ENCODE measurements around the gene SORL1. TPM values are rescaled to one million over a fixed set of nuclear protein-coding genes. Genes with fewer than 3 reads are reported as not detected.

Gene SORL1
- total and polyA plus RNA-seq, 7 donors: 3.2 to 19.8 (median 12.2) TPM

DNA sequence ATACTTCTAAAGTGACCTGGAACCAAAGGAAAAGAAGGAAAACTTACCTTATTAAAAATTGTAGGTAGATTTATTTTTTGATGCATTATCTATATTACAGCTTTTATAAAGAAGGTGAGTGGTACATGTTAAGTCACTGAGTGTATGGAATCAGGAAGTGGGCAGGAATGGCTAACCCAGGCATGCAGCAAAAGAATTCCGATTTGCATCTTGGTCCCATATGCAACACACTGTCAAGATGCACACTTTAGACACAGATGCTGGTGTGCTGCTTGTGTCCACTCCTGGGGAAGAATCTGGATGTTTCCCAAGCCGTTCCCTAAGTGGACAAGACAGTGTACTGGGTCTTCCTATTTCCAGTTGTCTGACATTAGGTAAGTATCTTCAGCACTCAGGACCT is 100.5 kb downstream of the SORL1 start:
- H3K27ac ChIP-seq: no peak overlapping the region
- H3K4me3 ChIP-seq: no peak overlapping the region
- TF ChIP-seq POLR2AphosphoS5 (IDR thresholded peaks at IDR 0.05) (no peak), POLR2A (IDR thresholded peaks at IDR 0.05) (no peak), CTCF (IDR thresholded peaks at IDR 0.05) (no peak), EP300 (IDR thresholded peaks at IDR 0.05) (no peak)
- peaks cover 0 to 13% (median 0%) of the 10 kb centered on the region in 4 donors for H3K36me3 ChIP-seq
- DNase-seq: no peak
- intact Hi-C loops (cut with DNase I): no loop called here
- no peaks in the 10 kb centered on the region for H3K9me3 ChIP-seq
- 74 to 93% methylated on average over 2 of the region's 2 CpGs for WGBS, 2 donors
- H3K4me1 ChIP-seq: peaks cover 0 to 13% (median 4%) of the 10 kb centered on the region in 4 donors
- no peaks in the 10 kb centered on the region for H3K27me3 ChIP-seq

GRCh38 chr11:121553389-121553788 is 101.3 kb downstream of the SORL1 start:
- Histone ChIP-seq H3K4me1 (peaks cover 0 to 13% (median 4%) of the 10 kb centered on the region in 4 donors), H3K4me3 (no peak overlapping the region), H3K27ac (no peak overlapping the region), H3K27me3 (no peaks in the 10 kb centered on the region), H3K9me3 (no peaks in the 10 kb centered on the region), H3K36me3 (peaks cover 0 to 19% (median 0%) of the 10 kb centered on the region in 4 donors)
- intact Hi-C loops (cut with DNase I): no loop called here
- WGBS, 2 donors: 79 to 85% methylated on average over 3 of the region's 3 CpGs
- no peak for TF ChIP-seq CTCF (IDR thresholded peaks at IDR 0.05)
- no peak for TF ChIP-seq POLR2AphosphoS5 (IDR thresholded peaks at IDR 0.05)
- TF ChIP-seq EP300 (IDR thresholded peaks at IDR 0.05): no peak
- TF ChIP-seq POLR2A (IDR thresholded peaks at IDR 0.05): no peak
- DNase-seq: no peak

DNA sequence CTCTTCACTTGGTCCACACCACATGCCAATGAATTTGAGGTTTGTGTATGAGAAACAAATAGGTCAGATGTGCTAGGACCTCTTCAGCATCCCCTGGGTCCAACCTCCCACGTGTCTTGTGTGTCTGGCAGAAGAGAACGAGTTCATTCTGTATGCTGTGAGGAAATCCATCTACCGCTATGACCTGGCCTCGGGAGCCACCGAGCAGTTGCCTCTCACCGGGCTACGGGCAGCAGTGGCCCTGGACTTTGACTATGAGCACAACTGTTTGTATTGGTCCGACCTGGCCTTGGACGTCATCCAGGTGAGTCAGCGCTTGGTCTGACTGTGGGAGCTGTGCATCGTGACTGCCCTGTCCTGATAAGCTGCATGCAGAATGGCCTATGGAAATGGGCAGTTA is 101.7 kb downstream of the SORL1 start:
- Histone ChIP-seq H3K27me3 (no peaks in the 10 kb centered on the region), H3K4me1 (peaks cover 0 to 13% (median 4%) of the 10 kb centered on the region in 4 donors), H3K36me3 (peaks cover 0 to 23% (median 2%) of the 10 kb centered on the region in 4 donors), H3K9me3 (no peaks in the 10 kb centered on the region), H3K27ac (no peak overlapping the region), H3K4me3 (no peak overlapping the region)
- intact Hi-C loops (cut with DNase I): no loop called here
- 34 to 76% methylated on average over 11 of the region's 11 CpGs for WGBS, 2 donors
- DNase-seq: no peak
- TF ChIP-seq POLR2A (IDR thresholded peaks at IDR 0.05) (no peak), POLR2AphosphoS5 (IDR thresholded peaks at IDR 0.05) (no peak), CTCF (IDR thresholded peaks at IDR 0.05) (no peak), EP300 (IDR thresholded peaks at IDR 0.05) (no peak)

- Histone ChIP-seq H3K4me3 (no peak overlapping the region), H3K27me3 (no peaks in the 10 kb centered on the region), H3K27ac (no peak overlapping the region), H3K9me3 (no peaks in the 10 kb centered on the region), H3K36me3 (peaks cover 0 to 31% (median 3%) of the 10 kb centered on the region in 4 donors), H3K4me1 (peaks cover 0 to 12% (median 4%) of the 10 kb centered on the region in 4 donors)
- 88 to 94% methylated on average over 2 of the region's 2 CpGs for WGBS, 2 donors
- intact Hi-C loops (cut with DNase I): no loop called here
- DNase-seq: no peak
- TF ChIP-seq POLR2AphosphoS5 (IDR thresholded peaks at IDR 0.05) (no peak), EP300 (IDR thresholded peaks at IDR 0.05) (no peak), POLR2A (IDR thresholded peaks at IDR 0.05) (no peak), CTCF (IDR thresholded peaks at IDR 0.05) (no peak)
Observed at GRCh38 chr11:121554552-121554951, 102.4 kb downstream of the SORL1 start.

DNA sequence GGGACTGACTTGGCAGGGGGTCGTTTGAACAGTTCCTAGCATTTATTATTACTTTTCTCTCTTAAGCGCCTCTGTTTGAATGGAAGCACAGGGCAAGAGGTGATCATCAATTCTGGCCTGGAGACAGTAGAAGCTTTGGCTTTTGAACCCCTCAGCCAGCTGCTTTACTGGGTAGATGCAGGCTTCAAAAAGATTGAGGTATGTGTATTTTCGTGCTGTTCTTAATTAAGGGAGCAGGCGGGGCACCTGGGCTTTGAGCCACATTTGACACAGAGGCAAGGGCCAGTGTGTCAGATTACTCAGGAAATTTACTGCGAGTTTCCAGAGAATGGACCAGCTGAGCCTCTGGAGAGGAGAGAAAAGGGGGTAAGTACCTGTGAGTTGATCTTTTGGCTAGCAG is 103.0 kb downstream of the SORL1 start:
- intact Hi-C loops (cut with DNase I): no loop called here
- 58 to 69% methylated on average over 5 of the region's 5 CpGs for WGBS, 2 donors

More for the DNA sequence above, 103.0 kb downstream of the SORL1 start:
- H3K9me3 ChIP-seq: no peaks in the 10 kb centered on the region
- no peak overlapping the region for H3K4me3 ChIP-seq
- TF ChIP-seq CTCF (IDR thresholded peaks at IDR 0.05): no peak
- TF ChIP-seq POLR2AphosphoS5 (IDR thresholded peaks at IDR 0.05): no peak
- no peak for TF ChIP-seq POLR2A (IDR thresholded peaks at IDR 0.05)
- TF ChIP-seq EP300 (IDR thresholded peaks at IDR 0.05): no peak
- DNase-seq: no peak
- H3K4me1 ChIP-seq: peaks cover 0 to 6% (median 2%) of the 10 kb centered on the region in 4 donors
- no peak overlapping the region for H3K27ac ChIP-seq
- peaks cover 0 to 37% (median 3%) of the 10 kb centered on the region in 4 donors for H3K36me3 ChIP-seq
- H3K27me3 ChIP-seq: no peaks in the 10 kb centered on the region
